GM13976 (cell line): ENCODE measurements around the gene CLCN7.
"Not testable (repeated sequence)": the region's sequence is repeated elsewhere in the genome, so short reads cannot be mapped to it uniquely, and the experiment has no call there.

Experiments
- DNase-seq: peaks from one replicate; pipeline ENCODE4 v3.0.0; 2012; ENCODE audit warnings: low spot score
- in situ Hi-C: fragments of 300-500 bp; cut with MboI; formaldehyde crosslinking; loops from one replicate; pipeline ENCODE4 v1.12.0; 2022; ENCODE audit warnings: low sequenced_read_pairs, mixed read lengths, inconsistent platforms; ENCODE audit not compliant: unreplicated experiment
- TF ChIP-seq, protein P1 (sequence below): IDR thresholded peaks from 2 replicates; pipeline ENCODE4 v1.5.1; 2012; ENCODE audit warnings: borderline replicate concordance, mild to moderate bottlenecking; ENCODE audit not compliant: insufficient read depth; ENCODE audit errors: extremely low read depth, missing control alignments, control extremely low read depth

CLCN7 gene

DNA sequence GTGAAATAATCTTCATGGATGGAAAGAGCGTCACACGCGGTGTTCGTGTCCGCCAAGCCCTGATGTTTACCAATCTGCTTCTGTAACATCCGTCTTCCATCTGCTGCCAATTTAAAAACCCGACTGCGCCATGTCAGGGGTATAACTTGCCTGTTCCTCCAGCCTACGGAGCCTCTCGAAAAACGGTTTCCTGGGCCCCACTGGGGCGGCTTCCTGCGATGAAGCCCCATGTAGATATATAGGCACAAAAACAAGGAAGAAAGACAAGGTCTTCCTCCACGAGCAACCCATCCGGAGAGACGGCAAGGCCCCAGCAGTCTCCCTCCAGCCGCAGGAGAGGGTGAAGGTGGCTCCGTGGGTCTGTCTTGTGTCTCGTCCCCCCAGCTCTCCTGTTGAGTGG is 13.8 kb upstream of the CLCN7 start, which contains the start of gene PTX4:
Gene PTX4, minus strand, starts transcription at position 326 of the 400 bp plus-strand sequence. Its CDS starts 35 bp downstream, at position 291.
- in situ Hi-C loops, result no loop called here
- no peak for DNase-seq

DNA sequence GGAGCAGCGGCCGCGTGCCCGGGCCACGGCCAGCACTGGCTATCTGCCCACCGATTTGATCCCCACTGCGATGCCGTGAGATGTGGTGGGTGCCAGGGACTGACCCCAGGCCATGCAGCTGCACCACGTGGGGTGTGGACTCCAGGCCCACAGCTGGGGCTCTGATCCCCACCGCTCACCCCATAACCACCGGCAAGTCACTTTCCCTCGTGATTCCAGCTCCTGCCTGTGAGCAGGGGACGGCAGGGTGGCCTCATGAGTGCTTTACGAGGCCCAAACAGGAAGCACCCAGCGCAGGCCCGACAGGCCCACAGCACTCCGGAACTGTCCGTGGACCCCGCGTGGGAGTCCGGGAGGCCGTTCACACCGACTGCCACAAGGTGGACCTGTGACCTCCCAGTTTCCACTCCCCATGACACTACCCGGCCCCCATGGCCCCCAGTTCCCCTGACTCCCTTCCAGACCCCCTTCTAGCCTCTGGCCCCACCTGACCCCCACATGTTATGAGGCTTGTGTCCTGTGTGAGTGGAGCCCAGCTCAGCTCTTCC is 13.3 kb upstream of the CLCN7 start:
- TF ChIP-seq, protein P1, sequence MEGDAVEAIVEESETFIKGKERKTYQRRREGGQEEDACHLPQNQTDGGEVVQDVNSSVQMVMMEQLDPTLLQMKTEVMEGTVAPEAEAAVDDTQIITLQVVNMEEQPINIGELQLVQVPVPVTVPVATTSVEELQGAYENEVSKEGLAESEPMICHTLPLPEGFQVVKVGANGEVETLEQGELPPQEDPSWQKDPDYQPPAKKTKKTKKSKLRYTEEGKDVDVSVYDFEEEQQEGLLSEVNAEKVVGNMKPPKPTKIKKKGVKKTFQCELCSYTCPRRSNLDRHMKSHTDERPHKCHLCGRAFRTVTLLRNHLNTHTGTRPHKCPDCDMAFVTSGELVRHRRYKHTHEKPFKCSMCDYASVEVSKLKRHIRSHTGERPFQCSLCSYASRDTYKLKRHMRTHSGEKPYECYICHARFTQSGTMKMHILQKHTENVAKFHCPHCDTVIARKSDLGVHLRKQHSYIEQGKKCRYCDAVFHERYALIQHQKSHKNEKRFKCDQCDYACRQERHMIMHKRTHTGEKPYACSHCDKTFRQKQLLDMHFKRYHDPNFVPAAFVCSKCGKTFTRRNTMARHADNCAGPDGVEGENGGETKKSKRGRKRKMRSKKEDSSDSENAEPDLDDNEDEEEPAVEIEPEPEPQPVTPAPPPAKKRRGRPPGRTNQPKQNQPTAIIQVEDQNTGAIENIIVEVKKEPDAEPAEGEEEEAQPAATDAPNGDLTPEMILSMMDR, result no peak
- in situ Hi-C loops, result no loop called here
- DNase-seq, result no peak

More for the DNA sequence above, 13.8 kb upstream of the CLCN7 start, which contains the start of gene PTX4:
- TF ChIP-seq, protein P1, result no peak

DNA sequence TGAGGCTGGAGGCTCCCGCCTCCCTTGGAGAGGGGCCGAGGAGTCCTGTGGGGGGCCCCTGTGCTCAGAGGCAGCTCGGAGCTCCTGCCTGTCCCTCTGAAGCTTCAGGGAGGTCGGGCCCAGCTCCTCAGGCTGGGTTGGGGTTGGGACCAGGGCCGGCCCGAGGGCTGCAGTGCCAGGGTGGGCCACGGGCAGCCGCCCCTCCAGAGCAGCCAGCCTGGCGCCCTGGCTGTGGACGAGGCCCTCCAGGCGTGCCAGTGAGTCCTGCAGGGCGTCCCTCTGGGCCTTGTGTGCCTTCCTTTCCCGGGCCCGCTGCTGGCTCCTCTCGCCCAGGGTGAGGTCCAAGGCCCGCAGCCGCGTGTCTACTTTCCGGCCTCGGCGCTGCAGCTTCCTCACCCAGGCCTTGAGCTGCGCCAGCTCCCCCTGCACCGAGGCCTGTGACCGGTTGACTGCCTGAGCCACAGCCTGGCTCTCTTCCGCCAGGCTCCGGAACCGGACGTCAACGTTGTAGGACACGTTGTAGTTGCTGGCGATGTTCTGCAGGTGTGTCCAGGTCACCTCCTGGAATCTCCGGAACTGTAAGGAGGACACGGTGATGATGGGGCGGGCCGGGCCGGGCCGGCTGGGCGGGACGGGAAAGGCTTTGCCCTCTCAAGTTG is 12.7 kb upstream of the CLCN7 start:
- no peak for DNase-seq
- in situ Hi-C loops, result no loop called here
- TF ChIP-seq, protein P1, result no peak

DNA sequence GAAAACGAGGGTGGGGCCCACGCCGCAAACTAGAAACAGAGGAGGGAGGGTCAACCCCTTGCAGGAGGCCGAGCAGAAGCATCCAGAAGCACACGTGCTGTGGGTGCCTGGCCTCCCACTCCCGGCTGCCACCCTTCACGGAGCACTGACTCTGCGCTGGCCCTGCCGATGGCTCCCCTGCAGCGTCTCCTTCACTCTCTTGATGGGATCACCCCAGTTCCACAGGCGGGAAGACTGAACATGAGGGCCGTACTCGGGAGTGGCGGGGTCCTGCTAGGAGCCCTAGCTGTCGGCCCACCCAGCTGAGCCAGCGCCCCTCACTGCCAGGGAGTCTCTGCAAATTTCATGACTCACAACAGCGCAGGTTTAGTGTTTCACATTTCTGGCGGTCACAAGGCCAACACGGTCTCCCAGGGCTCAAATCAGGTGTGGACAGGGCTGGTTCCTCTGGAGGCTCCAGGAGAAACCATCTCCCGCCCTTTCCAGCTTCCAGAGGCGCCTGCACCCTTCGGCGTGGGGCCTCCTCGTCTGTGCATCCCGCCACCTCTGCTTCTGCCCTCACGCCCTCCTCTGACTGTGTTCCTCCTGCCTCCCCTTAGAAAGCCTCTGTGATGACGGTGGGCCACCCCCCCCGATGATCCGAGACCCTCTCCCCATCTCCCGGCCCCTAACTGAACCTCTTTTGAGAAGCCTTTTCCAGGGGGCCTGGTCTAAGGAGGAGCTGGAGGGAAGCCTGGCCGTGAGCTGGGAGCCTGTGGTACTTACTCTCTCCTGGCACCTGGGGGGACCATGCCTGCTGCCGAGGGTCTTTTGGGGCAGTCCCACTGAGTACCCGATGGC is 11.9 kb upstream of the CLCN7 start:
- TF ChIP-seq, protein P1, result no peak
- no peak for DNase-seq
- in situ Hi-C loops, result no loop called here

DNA sequence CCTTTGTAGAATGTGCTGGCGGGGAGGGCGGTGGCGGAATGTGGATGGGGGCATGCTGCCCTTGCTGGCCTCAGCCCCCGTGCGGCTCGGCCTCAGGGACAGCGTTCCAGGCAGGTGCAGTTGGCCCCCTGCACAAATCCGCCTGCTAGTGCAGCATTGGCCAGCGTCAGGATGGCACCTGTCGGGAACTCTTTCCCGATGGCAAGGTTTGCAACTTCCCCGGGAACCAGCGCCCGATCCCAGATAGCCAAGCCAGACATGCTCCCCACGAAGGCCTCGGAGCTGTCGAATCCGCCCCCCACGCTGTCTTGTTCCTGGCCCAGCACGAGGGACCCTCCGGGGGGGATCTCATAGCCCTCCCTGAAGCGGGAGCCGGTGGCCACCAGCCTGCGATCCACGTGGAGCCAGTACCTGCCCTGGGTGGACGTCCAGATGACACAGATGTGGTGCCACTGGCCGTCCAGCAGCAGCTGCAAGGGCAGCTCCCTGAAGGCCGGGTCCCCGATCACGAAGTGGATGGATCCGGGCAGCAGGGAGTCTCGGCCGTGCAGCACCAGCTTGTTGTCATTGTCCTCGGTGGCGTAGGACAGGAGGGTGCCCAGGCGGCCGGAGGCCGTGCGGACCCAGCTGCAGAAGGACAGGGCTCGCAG is 11.1 kb upstream of the CLCN7 start:
- in situ Hi-C loops, result no loop called here
- TF ChIP-seq, protein P1, result no peak
- no peak for DNase-seq

DNA sequence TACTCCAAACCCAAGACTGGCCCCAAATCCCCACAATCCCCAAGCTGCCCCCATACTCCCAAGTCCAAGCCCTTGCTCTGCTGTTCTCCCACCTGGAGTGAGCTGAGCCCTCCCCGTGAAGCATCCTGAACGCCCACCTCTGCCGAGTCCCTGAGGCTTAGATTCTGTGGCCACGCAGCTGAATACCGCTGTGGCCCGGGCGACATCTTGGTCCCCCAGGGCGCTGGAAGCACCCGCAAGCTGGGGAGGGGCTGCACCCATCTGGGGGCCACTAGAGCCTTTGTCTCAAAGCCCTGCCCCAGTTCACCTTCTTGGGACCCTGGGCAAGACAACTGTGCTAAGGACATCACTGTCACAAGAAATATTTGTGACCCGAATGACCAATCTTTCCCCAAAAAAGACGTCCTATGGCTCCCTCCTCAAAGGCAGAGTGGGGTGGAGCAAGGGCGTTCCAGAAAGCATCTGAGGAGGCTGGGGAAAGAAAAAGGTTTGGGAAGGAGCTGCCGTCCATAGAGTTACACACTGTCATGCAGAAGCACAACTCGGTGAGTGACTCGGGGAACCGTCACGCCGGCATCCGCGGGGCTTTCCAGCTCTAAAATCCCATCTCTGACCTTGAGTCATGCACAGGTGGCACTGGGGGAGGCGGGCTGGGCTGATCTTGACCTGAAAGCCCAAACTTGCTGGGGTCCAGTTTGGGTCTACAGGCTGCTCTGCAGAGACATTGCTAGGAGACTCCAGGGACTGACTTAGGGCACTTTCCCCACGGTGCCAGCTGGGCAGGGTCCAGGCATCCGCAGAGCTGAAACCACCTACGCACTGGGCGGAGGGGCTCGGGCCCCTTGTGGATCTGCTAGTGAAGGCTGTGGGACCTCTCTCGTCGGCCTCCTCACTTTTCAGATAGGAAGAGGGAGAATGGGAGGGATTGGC is 7.3 kb upstream of the CLCN7 start:
- in situ Hi-C loops, result no loop called here
- TF ChIP-seq, protein P1, result no peak
- no peak for DNase-seq

DNA sequence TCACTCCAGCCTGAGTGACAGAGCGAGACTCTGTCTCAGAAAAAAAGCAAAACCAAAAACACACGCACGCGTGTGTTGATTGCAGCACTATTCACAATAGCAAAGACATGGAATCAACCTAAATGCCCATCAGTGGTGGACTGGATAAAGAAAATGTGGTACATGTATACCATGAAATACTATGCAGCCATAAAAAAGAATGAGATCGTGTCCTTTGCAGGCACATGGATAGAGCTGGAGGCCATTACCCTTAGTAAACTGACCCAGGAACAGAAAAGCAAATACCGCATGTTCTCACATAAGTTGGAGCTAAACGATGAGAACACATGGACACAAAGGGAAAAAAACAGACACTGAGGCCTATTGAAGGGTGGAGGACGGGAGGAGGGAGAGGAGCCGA is 4.1 kb upstream of the CLCN7 start:
- DNase-seq, in situ Hi-C loops: not testable (repeated sequence)
